Keratinocyte (primary cell): ENCODE results near the gene HEATR1.

ENCODE experiments used
- CTCF ChIP-seq, 3 experiments: IDR thresholded peaks in 1 of 3; conservative IDR thresholded peaks in 1 of 3; optimal IDR thresholded peaks in 1 of 3; 2 replicates in 2 of 3; 3 replicates in 1 of 3; pipeline versions ENCODE3 to v1.5.1; 2011; ENCODE audit warnings: low read length in 3 of 3, mild to moderate bottlenecking in 3 of 3, moderate library complexity in 2 of 3, control low read depth in 1 of 3, inconsistent platforms in 1 of 3; ENCODE audit not compliant: insufficient read depth in 2 of 3; ENCODE audit errors: extremely low read depth in 1 of 3
- EZH2 ChIP-seq: IDR thresholded peaks from one replicate; pipeline ENCODE4 v1.6.1; 2012; ENCODE audit warnings: inconsistent platforms, mild to moderate bottlenecking, low read length, moderate library complexity

GRCh38 chr1:236501093-236501492, 103.2 kb downstream of the HEATR1 start:
- no peak for TF ChIP-seq CTCF (optimal IDR thresholded peaks at IDR 0.05 in 1 of 3, IDR thresholded peaks at IDR 0.05 in 1 of 3, conservative IDR thresholded peaks at IDR 0.05 in 1 of 3; ENCODE audit: extremely low read depth in 1 of 3, insufficient read depth in 2 of 3, low read length in 3 of 3)
- no peak for TF ChIP-seq EZH2
